ENCODE results near the gene GJB1.
"Not testable (repeated sequence)": the region's sequence is repeated elsewhere in the genome, so short reads cannot be mapped to it uniquely, and the experiment has no call there.

The GJB1 gene

GRCh38 chrX:71256856-71257255, 33.8 kb downstream of the GJB1 start:
- no peak for DNase-seq

- DNase-seq, result not testable (repeated sequence)
These were observed 45.6 kb downstream of the GJB1 start for GRCh38 chrX:71268624-71269023.

DNA sequence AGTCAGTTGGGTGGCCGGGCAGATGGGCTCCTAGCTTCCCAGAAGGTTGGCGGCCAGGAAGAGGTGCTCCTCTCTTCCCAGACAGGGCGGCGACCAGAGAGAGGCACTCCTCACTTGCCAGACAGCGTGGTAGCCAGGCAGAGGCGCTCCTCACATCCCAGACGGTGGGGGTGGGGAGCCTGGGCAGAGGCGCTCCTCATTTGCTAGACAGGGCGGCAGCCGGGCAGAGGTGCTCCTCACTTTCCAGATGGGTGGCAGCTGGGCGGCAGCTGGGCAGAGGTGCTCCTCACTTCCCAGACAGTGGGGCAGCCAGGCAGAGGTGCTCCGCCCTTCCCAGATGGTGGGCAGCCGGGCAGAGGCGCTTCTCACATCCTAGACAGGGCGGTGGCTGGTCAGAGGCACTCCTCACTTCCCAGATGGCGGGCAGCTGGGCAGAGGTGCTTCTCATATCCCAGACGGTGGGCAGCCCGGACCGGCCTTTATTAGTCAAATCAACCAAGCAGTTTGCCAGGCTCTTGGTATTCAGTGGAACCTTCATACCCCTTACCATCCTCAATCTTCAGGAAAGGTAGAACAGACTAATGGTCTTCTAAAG, 46.9 kb downstream of the GJB1 start:
- DNase-seq, result no peak

DNA sequence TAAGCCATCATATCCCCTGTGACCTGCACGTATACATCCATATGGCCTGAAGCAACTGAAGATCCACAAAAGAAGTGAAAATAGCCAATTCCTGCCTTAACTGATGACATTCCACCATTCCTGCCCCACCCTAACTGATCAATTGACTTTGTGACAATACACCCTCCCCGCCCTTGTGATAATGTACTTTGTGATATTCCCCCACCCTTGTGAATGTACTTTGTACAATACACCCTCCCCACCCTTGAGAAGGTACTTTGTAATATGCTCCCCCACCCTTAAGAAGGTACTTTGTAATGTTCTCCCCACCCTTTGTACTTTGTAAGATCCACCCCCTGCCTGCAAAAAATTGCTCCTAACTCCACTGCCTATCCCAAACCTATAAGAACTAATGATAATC, 49.3 kb downstream of the GJB1 start:
- DNase-seq, result not testable (repeated sequence)

Measured in fibroblast of skin of right biceps (primary cell).